ENCODE results near the gene ACSF3.

The ACSF3 gene

DNA sequence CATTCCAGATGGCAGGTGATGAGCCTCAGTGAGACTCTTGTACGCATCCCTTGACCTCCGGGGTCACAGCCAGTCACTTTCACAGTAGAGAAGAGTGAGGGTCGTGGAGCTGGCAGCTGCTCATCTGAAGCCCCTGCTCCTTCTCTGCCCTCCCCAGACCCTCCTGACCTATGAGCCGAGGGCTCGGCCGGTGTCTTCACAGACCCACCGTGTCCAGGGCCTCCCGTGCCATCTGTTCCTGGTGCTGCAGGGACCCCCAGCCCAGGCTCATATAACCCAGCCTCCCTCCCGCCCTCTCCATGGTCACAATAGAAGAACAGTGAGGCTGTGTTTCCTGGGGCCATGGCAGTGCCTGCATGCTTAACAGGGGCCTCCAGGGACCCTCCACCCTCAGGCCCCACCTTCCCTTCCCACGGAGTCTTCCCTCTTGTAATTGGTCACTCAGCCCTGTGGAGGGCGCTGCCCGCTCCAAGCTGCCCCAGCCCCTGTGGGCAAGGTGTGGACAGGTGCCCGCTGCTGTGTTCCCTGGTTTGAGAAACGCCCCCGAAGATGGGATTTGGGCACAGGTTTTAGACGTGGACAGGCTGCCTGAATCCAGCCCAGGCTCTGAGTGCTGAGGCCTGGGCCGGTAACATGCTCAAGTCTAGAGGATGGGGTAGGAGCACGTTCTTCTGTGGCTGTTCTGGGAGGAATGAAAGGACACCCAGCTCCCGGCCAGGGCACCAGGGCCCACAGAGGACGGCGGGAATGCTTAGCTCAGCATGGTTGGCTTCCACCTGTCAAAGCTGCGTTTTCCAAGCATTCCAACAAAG is 38.7 kb downstream of the ACSF3 start:
- no peak overlapping the region for H3K4me3 ChIP-seq (ENCODE audit: low read depth, low read length)
- TF ChIP-seq POLR2A (IDR thresholded peaks at IDR 0.05; ENCODE audit: extremely low read depth, insufficient read length) (no peak), MYC (IDR thresholded peaks at IDR 0.05; ENCODE audit: low read depth, low read length) (no peak)
- TF ChIP-seq, protein P1, sequence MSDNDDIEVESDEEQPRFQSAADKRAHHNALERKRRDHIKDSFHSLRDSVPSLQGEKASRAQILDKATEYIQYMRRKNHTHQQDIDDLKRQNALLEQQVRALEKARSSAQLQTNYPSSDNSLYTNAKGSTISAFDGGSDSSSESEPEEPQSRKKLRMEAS (IDR thresholded peaks at IDR 0.05; ENCODE audit: low read depth, low read length) = no peak
- TF ChIP-seq, protein P2, sequence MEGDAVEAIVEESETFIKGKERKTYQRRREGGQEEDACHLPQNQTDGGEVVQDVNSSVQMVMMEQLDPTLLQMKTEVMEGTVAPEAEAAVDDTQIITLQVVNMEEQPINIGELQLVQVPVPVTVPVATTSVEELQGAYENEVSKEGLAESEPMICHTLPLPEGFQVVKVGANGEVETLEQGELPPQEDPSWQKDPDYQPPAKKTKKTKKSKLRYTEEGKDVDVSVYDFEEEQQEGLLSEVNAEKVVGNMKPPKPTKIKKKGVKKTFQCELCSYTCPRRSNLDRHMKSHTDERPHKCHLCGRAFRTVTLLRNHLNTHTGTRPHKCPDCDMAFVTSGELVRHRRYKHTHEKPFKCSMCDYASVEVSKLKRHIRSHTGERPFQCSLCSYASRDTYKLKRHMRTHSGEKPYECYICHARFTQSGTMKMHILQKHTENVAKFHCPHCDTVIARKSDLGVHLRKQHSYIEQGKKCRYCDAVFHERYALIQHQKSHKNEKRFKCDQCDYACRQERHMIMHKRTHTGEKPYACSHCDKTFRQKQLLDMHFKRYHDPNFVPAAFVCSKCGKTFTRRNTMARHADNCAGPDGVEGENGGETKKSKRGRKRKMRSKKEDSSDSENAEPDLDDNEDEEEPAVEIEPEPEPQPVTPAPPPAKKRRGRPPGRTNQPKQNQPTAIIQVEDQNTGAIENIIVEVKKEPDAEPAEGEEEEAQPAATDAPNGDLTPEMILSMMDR (IDR thresholded peaks at IDR 0.05; ENCODE audit: low read depth, low read length) = no peak

DNA sequence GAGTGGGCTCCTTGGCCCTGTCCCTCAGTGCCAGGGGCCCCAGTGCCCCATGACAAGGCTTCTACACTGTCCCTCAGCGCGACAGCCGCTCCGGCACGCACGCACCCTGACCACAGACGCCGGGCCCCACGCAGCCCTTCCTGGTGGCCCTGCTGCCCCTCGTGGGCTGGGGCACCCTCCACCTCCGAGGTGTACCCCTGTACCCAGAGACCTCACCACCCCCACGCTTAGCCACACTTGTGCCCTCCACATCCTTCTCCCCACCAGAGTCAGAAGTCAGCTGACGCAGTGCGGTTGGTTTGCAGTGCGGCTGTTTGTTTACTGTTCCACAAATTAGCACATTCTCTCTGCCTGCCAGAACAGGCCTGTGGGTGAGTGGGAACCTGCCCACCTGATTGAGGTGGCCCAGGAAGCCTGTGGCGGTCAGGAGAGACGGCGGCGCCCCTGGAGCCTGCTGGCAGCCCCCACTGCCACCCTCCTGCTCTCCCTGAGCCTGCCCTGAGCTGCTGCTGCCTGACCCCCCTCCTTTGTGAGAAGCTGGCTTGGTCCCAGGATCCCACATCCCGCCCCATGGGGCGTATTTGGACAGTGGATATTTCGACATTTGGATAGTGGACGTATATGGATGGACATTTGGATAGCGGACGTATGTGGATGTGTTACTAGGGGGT is 39.9 kb downstream of the ACSF3 start:
- TF ChIP-seq POLR2A (IDR thresholded peaks at IDR 0.05; ENCODE audit: extremely low read depth, insufficient read length) = no peak
- TF ChIP-seq MYC (IDR thresholded peaks at IDR 0.05; ENCODE audit: low read depth, low read length) = no peak
- TF ChIP-seq, protein P2 (IDR thresholded peaks at IDR 0.05; ENCODE audit: low read depth, low read length) = no peak
- TF ChIP-seq, protein P1 (IDR thresholded peaks at IDR 0.05; ENCODE audit: low read depth, low read length) = no peak
- DNase-seq (ENCODE audit: low read depth) = no peak
- no peak overlapping the region for H3K4me3 ChIP-seq (ENCODE audit: low read depth, low read length)

More for the DNA sequence above, 38.7 kb downstream of the ACSF3 start:
- DNase-seq (ENCODE audit: low read depth) = no peak

DNA sequence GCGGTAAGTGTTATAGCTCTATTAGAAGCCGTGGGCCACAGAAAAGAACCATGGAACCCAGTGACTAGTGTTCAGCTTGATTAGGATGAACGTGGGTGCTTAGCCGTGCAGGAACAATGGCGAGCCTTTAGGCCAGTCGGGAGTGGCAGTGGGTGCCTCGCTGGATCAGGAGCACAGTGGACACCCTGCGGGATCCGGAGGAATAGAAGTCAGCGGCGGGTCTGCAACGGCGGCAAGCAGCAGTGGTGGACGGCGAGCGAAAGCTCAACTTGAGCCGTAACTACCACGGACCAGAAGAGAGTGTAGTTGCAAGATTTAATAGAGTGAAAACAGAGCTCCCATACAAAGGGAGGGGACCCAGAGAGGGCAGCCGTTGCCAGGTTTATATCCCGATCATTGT is 40.6 kb downstream of the ACSF3 start:
- no peak for TF ChIP-seq POLR2A (IDR thresholded peaks at IDR 0.05; ENCODE audit: extremely low read depth, insufficient read length)
- TF ChIP-seq, protein P2 (IDR thresholded peaks at IDR 0.05; ENCODE audit: low read depth, low read length) = no peak
- TF ChIP-seq, protein P1 (IDR thresholded peaks at IDR 0.05; ENCODE audit: low read depth, low read length) = no peak
- TF ChIP-seq MYC (IDR thresholded peaks at IDR 0.05; ENCODE audit: low read depth, low read length) = no peak
- no peak overlapping the region for H3K4me3 ChIP-seq (ENCODE audit: low read depth, low read length)
- no peak for DNase-seq (ENCODE audit: low read depth)

DNA sequence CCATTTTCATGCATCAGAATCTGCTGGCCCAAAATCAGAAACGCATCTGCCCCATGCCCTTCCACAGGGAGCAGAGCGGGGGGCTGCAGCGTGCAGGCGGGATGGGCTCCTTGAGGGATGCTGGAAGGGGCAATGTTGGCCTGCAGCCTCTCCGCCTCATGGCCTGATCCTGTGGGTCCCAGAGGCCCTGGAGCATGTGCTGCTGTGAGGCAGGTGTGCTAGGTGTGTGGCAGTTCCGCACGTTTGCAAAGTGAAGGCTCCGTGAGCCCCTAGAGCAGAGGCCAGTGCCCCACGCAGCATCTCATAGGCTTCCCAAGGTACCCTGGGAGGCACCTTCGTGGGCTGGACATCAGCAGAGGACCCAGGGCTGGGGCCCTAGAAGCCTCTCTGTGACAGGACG is 41.5 kb downstream of the ACSF3 start:
- no peak overlapping the region for H3K4me3 ChIP-seq (ENCODE audit: low read depth, low read length)
- DNase-seq (ENCODE audit: low read depth) = no peak
- TF ChIP-seq, protein P2 (IDR thresholded peaks at IDR 0.05; ENCODE audit: low read depth, low read length) = no peak
- TF ChIP-seq MYC (IDR thresholded peaks at IDR 0.05; ENCODE audit: low read depth, low read length) (no peak), POLR2A (IDR thresholded peaks at IDR 0.05; ENCODE audit: extremely low read depth, insufficient read length) (no peak)
- TF ChIP-seq, protein P1 (IDR thresholded peaks at IDR 0.05; ENCODE audit: low read depth, low read length) = no peak

DNA sequence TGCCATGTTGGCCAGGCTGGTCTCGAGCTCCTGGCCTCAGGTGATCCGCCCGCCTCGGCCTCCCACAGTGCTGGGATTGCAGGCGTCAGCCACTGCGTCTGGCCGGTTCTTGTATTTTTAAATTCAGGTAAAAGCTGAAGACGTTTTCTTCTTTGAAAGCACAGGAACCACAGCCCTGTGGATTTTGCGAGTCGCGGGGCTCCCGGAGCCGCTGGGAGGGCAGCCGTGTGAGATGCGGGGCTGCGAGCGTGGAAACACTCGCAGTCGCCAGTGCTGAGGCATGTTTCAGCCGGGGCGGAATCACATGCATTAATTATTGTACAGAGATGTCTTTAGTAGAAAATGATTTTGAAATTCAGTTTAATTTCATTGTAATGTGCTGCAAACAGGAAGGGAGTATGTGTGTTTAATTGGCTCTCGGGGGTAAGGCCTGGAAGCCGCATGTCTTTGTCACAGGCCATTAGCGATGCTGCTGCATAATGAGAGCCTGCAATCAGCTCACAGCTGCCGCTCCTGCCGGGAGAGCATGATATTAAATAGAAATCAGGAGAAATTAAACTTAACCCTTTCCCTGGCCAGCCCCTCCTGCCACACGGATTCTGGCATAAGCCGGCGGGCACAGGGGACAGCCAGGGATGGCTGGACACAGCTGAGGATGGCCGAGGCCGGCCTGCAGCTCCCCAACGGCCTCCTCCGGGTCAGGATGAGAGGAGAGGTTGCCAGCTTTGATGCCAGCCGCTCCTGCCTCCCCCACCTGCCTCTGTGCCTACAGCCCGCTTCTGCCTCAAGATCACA is 42.5 kb downstream of the ACSF3 start:
- TF ChIP-seq, protein P2 (IDR thresholded peaks at IDR 0.05; ENCODE audit: low read depth, low read length) = no peak
- no peak for TF ChIP-seq POLR2A (IDR thresholded peaks at IDR 0.05; ENCODE audit: extremely low read depth, insufficient read length)
- TF ChIP-seq MYC (IDR thresholded peaks at IDR 0.05; ENCODE audit: low read depth, low read length) = no peak
- TF ChIP-seq, protein P1 (IDR thresholded peaks at IDR 0.05; ENCODE audit: low read depth, low read length) = no peak
- no peak for DNase-seq (ENCODE audit: low read depth)

More for the DNA sequence above, 42.5 kb downstream of the ACSF3 start:
- no peak overlapping the region for H3K4me3 ChIP-seq (ENCODE audit: low read depth, low read length)
